Ovary (tissue), 9 donors: ENCODE data around the gene ARHGAP8. TPM values are rescaled to one million over a fixed set of nuclear protein-coding genes. Genes with fewer than 3 reads are reported as not detected.

ENCODE experiments used
- DNase-seq, 5 donors: peaks; one replicate each; pipeline ENCODE4 v3.0.0-alpha.2; 2019 to 2020
- H3K27ac ChIP-seq, 2 donors: fragments of 200-600 bp; one replicate each; pipeline versions ENCODE4 v1.5.1 to v1.8.0; 2019 to 2022
- H3K27me3 ChIP-seq: fragments of 200-600 bp; one replicate; pipeline ENCODE4 v1.8.0; 2022
- H3K36me3 ChIP-seq: fragments of 200-600 bp; sonication (generic); one replicate; pipeline ENCODE4 v1.5.1; 2019
- H3K4me1 ChIP-seq: one replicate; pipeline ENCODE4 v1.8.1; 2013; ENCODE audit warnings: mild to moderate bottlenecking, moderate library complexity; ENCODE audit not compliant: insufficient read depth
- H3K4me3 ChIP-seq: fragments of 200-600 bp; sonication (generic); one replicate; pipeline ENCODE4 v1.5.1; 2017
- H3K9me3 ChIP-seq, 2 donors: fragments of 200-600 bp in 1 of 2; sonication (generic) in 1 of 2; one replicate each; pipeline versions ENCODE4 v1.5.1 to v1.8.1; 2013 to 2019; ENCODE audit warnings: mild to moderate bottlenecking in 1 of 2, moderate library complexity in 1 of 2
- CTCF ChIP-seq, 3 donors: fragments of 450-650 bp in 2 of 3; fragments of 200-600 bp in 1 of 3; IDR thresholded peaks; one replicate each; pipeline versions ENCODE4 v1.5.1 to v1.8.0; 2016 to 2022; ENCODE audit warnings: antibody characterized with exemption in 3 of 3, mild to moderate bottlenecking in 1 of 3
- EP300 ChIP-seq: sonication (generic); formaldehyde crosslinking; IDR thresholded peaks from one replicate; pipeline ENCODE4 v1.6.1; 2017; ENCODE audit warnings: antibody characterized with exemption
- POLR2A ChIP-seq: fragments of 450-650 bp; IDR thresholded peaks from one replicate; pipeline ENCODE4 v1.6.1; 2017; ENCODE audit warnings: antibody characterized with exemption, mild to moderate bottlenecking, moderate library complexity
- WGBS, 3 donors: extraction: QIAGEN DNeasy Blood & Tissue Kit in 1 of 3; methylation state at CpG; one replicate each; pipeline versions ENCODE4 v1.1.5 to v1.1.7; 2013 to 2017; 5-methylcytosine and 5-hydroxymethylcytosine counted together
- intact Hi-C, 4 donors: fragments of 100-400 bp; cut with DNase I; formaldehyde crosslinking; loops; one replicate each; pipeline versions ENCODE4 v1.11.0 to v1.15.1; 2022 to 2023
- polyA plus RNA-seq, 2 donors: library from polyadenylated mRNA; stranded (reverse); fragments of 200-250 nt in 1 of 2; fragments of 350-450 nt in 1 of 2; fragmentation: Illumina TruSeq in 1 of 2; extraction: RNeasy Lipid Tissue Mini Kit (QIAGEN cat#74804) in 1 of 2; gene quantifications; one replicate each; pipeline ENCODE4 v1.2.3, GENCODE V29; 2013 to 2014
- total RNA-seq, 7 donors: library from RNA; depleted of rRNA in 2 of 7; stranded (reverse); fragments of >200 nt in 2 of 7; fragmentation: NEBNext Ultra II Directional in 3 of 7; extraction: Animal tissue kit (Norgen Biotek cat#: 25700) in 3 of 7; gene quantifications; one replicate each; pipeline versions ENCODE4 v1.1.0 to v1.2.4, GENCODE V29; 2016 to 2023
- donor health status: DM: no; HTN: no; CAD: no; lungs with moderate emphysema.
- donor health status: DM: no; HTN: no; CAD: no.
- donor health status: Bipolar disorder and iron deficiency.
- donor health status: DM: yes; HTN: yes; CAD: no.
- donor health status: DM: no; HTN: no; CAD: no.
- donor health status: DM: yes; HTN: yes; CAD: no.

The ARHGAP8 gene
- total and polyA plus RNA-seq, 9 donors: 0.45 to 23.8 (median 2.1) TPM

DNA sequence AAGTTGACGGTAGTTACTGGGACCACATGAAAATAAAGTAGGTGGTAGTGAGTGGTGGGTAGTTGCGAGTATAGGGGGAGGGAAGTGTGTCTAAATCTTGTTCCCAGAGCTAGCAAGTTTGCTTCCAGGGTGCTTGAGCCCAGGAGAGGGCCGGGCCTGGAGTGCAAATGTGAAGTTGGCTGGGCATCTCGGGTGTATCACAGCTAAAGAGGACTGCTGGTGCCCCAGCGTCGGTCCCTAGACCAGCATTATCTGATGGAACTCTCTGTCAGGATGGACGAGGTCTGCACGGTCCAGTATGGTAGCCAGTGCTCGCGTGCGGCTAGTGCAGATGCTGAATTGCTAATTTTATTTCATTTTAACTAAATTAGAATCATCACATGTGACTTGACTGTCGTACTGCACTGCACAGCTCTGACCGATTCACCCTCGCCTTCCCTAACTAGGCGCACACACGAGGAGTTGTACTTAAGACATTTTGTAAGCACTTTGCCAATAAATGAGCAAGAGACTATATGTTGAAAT lies 75.4 kb downstream of the ARHGAP8 start:
- intact Hi-C loops: loop anchor here in 1 of 4 donors (5.0 kb wide), 1 partner anchor 265 kb away; no protein-coding TSS in a partner anchor
- 87 to 91% (median 89%) methylated on average over 16 of the region's 16 CpGs for WGBS, 3 donors
- Histone ChIP-seq H3K27ac (no peak overlapping the region), H3K36me3 (no peaks in the 10 kb centered on the region), H3K27me3 (no peaks in the 10 kb centered on the region), H3K9me3 (no peaks in the 10 kb centered on the region), H3K4me1 (no peaks in the 10 kb centered on the region), H3K4me3 (no peak overlapping the region)
- TF ChIP-seq POLR2A (no peak), CTCF (IDR thresholded peaks at IDR 0.05) (no peak)
- no peak for DNase-seq

- no peaks in the 10 kb centered on the region for H3K27me3 ChIP-seq
- H3K36me3 ChIP-seq: no peaks in the 10 kb centered on the region
- intact Hi-C loops: loop anchor here in 1 of 4 donors (5.0 kb wide), 1 partner anchor 264 kb away; no protein-coding TSS in a partner anchor
- 61 to 67% (median 65%) methylated on average over 8 of the region's 8 CpGs for WGBS, 3 donors
- H3K9me3 ChIP-seq: no peaks in the 10 kb centered on the region
- TF ChIP-seq CTCF (IDR thresholded peaks at IDR 0.05): no peak
- TF ChIP-seq EP300: no peak
- no peak for TF ChIP-seq POLR2A
- no peaks in the 10 kb centered on the region for H3K4me1 ChIP-seq
- no peak overlapping the region for H3K4me3 ChIP-seq
- no peak overlapping the region for H3K27ac ChIP-seq
- no peak for DNase-seq
These were observed 75.8 kb downstream of the ARHGAP8 start for GRCh38 chr22:44828193-44828592.

DNA sequence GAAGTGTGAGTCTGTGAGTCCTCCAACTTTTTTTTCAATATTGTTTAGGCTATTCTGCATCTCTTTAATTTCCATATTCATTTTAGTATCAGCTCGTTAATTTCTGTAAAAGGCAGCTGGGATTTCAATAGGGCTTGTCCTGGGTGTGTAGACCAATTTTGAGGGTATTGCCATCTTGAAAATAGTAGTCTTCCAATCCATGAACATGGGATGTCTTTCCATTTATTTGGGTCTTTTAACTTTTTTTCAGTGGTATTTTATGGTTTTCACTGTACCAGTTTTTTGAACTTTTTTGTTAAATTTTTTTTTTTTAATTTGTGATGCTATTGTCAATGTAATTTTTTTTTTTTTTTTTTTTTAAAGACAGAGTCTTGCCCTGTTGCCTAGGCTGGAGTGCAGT lies 79.5 kb downstream of the ARHGAP8 start:
- Histone ChIP-seq H3K27ac (no peak overlapping the region), H3K36me3 (no peaks in the 10 kb centered on the region), H3K27me3 (no peaks in the 10 kb centered on the region), H3K9me3 (peaks cover 0 to 3% of the 10 kb centered on the region in 2 donors), H3K4me1 (no peaks in the 10 kb centered on the region), H3K4me3 (no peak overlapping the region)
- TF ChIP-seq EP300 (no peak), CTCF (IDR thresholded peaks at IDR 0.05) (no peak), POLR2A (no peak)
- intact Hi-C loops: no loop called here
- DNase-seq: no peak
- 80 to 88% (median 81%) methylated on average over 1 of the region's 1 CpG for WGBS, 3 donors

DNA sequence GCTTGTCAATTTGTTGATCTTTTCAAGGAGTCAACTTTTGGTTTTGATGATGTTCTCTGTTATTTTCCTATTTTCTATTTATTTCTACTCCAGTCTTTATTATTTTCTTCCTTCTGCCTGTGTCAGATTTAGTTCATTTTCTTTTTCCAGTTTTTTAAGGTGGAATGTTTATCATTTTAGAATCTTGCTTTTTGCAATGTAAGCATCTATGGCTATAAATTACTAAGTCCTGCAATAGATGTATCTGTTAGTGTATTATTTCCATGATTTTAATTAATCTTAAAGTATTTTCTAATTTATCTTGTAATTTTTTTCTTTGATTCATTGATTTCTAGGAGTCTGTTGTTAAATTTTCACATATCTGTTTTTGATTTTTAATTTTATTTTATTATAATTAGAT lies 81.7 kb downstream of the ARHGAP8 start:
- Histone ChIP-seq H3K36me3 (no peaks in the 10 kb centered on the region), H3K9me3 (peaks cover 0 to 3% of the 10 kb centered on the region in 2 donors), H3K4me1 (peaks cover 2% of the 10 kb centered on the region), H3K27ac (no peak overlapping the region), H3K4me3 (no peak overlapping the region), H3K27me3 (no peaks in the 10 kb centered on the region)
- TF ChIP-seq EP300 (no peak), CTCF (IDR thresholded peaks at IDR 0.05) (no peak), POLR2A (no peak)
- DNase-seq: no peak
- intact Hi-C loops: no loop called here
